A549 (cell line): ENCODE data around the gene CCN5.
A peak's percentile ranks its signal among the peaks of the same experiment; 100 is the strongest.

Source experiments
- BHLHE40 ChIP-seq: IDR thresholded peaks from 2 replicates; pipeline ENCODE4 v1.6.1; 2012; ENCODE audit warnings: low read depth, low read length, inconsistent platforms
- CTCF ChIP-seq: fragments of >200 bp; sonication (Bioruptor Twin); formaldehyde crosslinking; IDR thresholded peaks from 3 replicates; pipeline ENCODE4 v1.5.1; 2016
- GATA3 ChIP-seq: IDR thresholded peaks from 2 replicates; pipeline ENCODE4 v1.6.1; 2012; ENCODE audit warnings: borderline replicate concordance
- HDAC2 ChIP-seq: fragments of 200-600 bp; sonication (generic); IDR thresholded peaks from 2 replicates; pipeline ENCODE4 v1.6.1; 2016
- HOXA7 ChIP-seq: fragments of 250-450 bp; sonication (Bioruptor Pico); IDR thresholded peaks from 2 replicates; pipeline ENCODE4 v1.5.0; 2020; ENCODE audit warnings: mild to moderate bottlenecking, moderate library complexity
- MAX ChIP-seq: IDR thresholded peaks from 2 replicates; pipeline ENCODE4 v1.6.1; 2012
- POLR2A ChIP-seq: IDR thresholded peaks from 2 replicates; pipeline ENCODE4 v1.6.1; 2012; ENCODE audit warnings: mild to moderate bottlenecking, low read length
- RAD21 ChIP-seq, 2 experiments: fragments of >200 bp in 1 of 2; sonication (Bioruptor Twin) in 1 of 2; formaldehyde crosslinking in 1 of 2; IDR thresholded peaks in 1 of 2; conservative IDR thresholded peaks in 1 of 2; 2 replicates in 1 of 2; 3 replicates in 1 of 2; pipeline ENCODE4 v1.6.1; 2012 to 2018; ENCODE audit warnings: inconsistent platforms in 1 of 2
- REST ChIP-seq: fragments of 200-600 bp; sonication (generic); IDR thresholded peaks from 2 replicates; pipeline ENCODE4 v1.6.1; 2016; ENCODE audit warnings: antibody characterized with exemption, mild to moderate bottlenecking, moderate library complexity

GRCh38 chr20:44695674-44696300, 19.4 kb upstream of the CCN5 start:
- TF ChIP-seq HDAC2 (no peak), CTCF (no peak), POLR2A (no peak), GATA3 (no peak), BHLHE40 (no peak), MAX (0 out of 2 replicates have a peak, but pooled peaks have one; percentile 24), REST (no peak), RAD21 (conservative IDR thresholded peaks at IDR 0.05 in 1 of 2, IDR thresholded peaks at IDR 0.05 in 1 of 2) (no peak), HOXA7 (CRISPR knock-in tag) (no peak)
